Smooth muscle cell (in vitro differentiated cells): ENCODE measurements around the gene MGAT4A. TPM values are rescaled to one million over a fixed set of nuclear protein-coding genes. Genes with fewer than 3 reads are reported as not detected.

Experiments
- DNase-seq: peaks from one replicate; lab custom pipeline; 2025; ENCODE audit not compliant: unreplicated experiment; lab: John Stamatoyannopoulos, UW
- H2AFZ ChIP-seq: fragments of 200-600 bp; sonication (generic); 2 replicates; pipeline ENCODE4 v1.6.0; 2016; ENCODE audit warnings: antibody characterized with exemption, low read depth, mild to moderate bottlenecking
- H3F3A ChIP-seq: fragments of 200-600 bp; sonication (generic); 2 replicates; pipeline ENCODE4 v1.6.0; 2017; ENCODE audit warnings: antibody characterized with exemption, low read depth
- H3K27ac ChIP-seq: fragments of 200-600 bp; sonication (generic); 2 replicates; pipeline ENCODE4 v1.5.1; 2016; ENCODE audit warnings: low read depth, mild to moderate bottlenecking
- H3K27me3 ChIP-seq: fragments of 200-600 bp; sonication (generic); 2 replicates; pipeline ENCODE4 v1.6.1; 2016; ENCODE audit warnings: low read depth, mild to moderate bottlenecking
- H3K36me3 ChIP-seq: fragments of 200-600 bp; sonication (generic); 2 replicates; pipeline ENCODE4 v1.5.1; 2016; ENCODE audit warnings: low read depth
- H3K4me1 ChIP-seq: fragments of 200-600 bp; sonication (generic); 2 replicates; pipeline ENCODE4 v1.5.1; 2016; ENCODE audit warnings: low read depth
- H3K4me2 ChIP-seq: fragments of 200-600 bp; sonication (generic); 2 replicates; pipeline ENCODE4 v1.6.0; 2016; ENCODE audit warnings: mild to moderate bottlenecking
- H3K4me3 ChIP-seq: fragments of 200-600 bp; sonication (generic); 2 replicates; pipeline ENCODE4 v1.5.1; 2016; ENCODE audit warnings: mild to moderate bottlenecking
- H3K79me2 ChIP-seq: fragments of 200-600 bp; sonication (generic); 2 replicates; pipeline ENCODE4 v1.6.0; 2016; ENCODE audit warnings: low read depth, mild to moderate bottlenecking
- H3K9ac ChIP-seq: fragments of 200-600 bp; sonication (generic); 2 replicates; pipeline ENCODE4 v1.6.0; 2016; ENCODE audit warnings: low read depth
- H3K9me3 ChIP-seq: fragments of 200-600 bp; sonication (generic); replicated peaks from 2 replicates; pipeline ENCODE4 v1.5.1; 2016; ENCODE audit warnings: low read depth
- H4K20me1 ChIP-seq: fragments of 200-600 bp; sonication (generic); 2 replicates; pipeline ENCODE4 v1.6.0; 2016; ENCODE audit warnings: low read depth
- WGBS: methylation state at CpG from one replicate; pipeline ENCODE4 v1.1.7; 2016; ENCODE audit warnings: low lambda C conversion rate; 5-methylcytosine and 5-hydroxymethylcytosine counted together
- polyA plus RNA-seq: library from polyadenylated mRNA; unstranded; fragments of >200 nt; fragmentation: Nextera tagmentation; extraction: Ambion mirVana; gene quantifications from 2 replicates; pipeline ENCODE4 v1.2.1, GENCODE V29; 2016
- total RNA-seq: library from RNA; depleted of rRNA; stranded (reverse); fragments of >200 nt; gene quantifications from 2 replicates; pipeline ENCODE4 v1.2.3, GENCODE V29; 2014
- TF ChIP-seq, protein P1 (sequence below): fragments of 200-600 bp; sonication (generic); IDR thresholded peaks from 2 replicates; pipeline ENCODE4 v1.5.1; 2017; ENCODE audit warnings: borderline replicate concordance, mild to moderate bottlenecking, antibody characterized with exemption; ENCODE audit not compliant: insufficient read depth, poor library complexity, severe bottlenecking

Gene MGAT4A
- total and polyA plus RNA-seq, 2 experiments from 2014 or later: 1.4 to 8.9 TPM

DNA sequence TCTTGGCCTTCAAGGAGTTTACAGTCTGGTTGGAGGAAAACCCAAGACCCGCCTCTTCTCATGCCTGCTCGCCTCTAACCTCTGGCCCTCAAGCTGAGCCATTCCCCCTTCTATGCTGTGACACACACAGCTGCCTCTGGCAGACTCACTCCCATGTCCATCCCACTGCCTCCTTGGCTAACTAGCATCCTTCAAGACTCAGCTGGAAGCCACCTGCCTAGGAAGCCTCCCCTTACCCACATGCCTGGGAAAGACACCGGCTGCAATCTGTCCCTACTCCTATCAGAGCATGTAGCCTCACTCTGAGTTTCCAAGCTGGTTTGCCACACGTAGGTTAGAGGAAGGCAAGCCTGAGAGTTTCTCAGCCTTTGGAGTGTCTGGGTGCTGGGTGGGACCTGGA, 6.9 kb upstream of the MGAT4A start:
- DNase-seq: no peak
- H3K4me1 ChIP-seq: peaks cover 5% of the 10 kb centered on the region
- H3K27ac ChIP-seq: no peak overlapping the region
- H3F3A ChIP-seq: peaks cover 12% of the 10 kb centered on the region
- H2AFZ ChIP-seq: no peak overlapping the region
- no peak overlapping the region for H3K4me3 ChIP-seq
- WGBS: 95% methylated on average over 4 of the region's 4 CpGs
- TF ChIP-seq, protein P1, sequence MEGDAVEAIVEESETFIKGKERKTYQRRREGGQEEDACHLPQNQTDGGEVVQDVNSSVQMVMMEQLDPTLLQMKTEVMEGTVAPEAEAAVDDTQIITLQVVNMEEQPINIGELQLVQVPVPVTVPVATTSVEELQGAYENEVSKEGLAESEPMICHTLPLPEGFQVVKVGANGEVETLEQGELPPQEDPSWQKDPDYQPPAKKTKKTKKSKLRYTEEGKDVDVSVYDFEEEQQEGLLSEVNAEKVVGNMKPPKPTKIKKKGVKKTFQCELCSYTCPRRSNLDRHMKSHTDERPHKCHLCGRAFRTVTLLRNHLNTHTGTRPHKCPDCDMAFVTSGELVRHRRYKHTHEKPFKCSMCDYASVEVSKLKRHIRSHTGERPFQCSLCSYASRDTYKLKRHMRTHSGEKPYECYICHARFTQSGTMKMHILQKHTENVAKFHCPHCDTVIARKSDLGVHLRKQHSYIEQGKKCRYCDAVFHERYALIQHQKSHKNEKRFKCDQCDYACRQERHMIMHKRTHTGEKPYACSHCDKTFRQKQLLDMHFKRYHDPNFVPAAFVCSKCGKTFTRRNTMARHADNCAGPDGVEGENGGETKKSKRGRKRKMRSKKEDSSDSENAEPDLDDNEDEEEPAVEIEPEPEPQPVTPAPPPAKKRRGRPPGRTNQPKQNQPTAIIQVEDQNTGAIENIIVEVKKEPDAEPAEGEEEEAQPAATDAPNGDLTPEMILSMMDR: no peak
- H3K4me2 ChIP-seq: no peak overlapping the region
- H3K9ac ChIP-seq: no peak overlapping the region
- H3K36me3 ChIP-seq: no peaks in the 10 kb centered on the region
- H3K27me3 ChIP-seq: no peaks in the 10 kb centered on the region
- no peaks in the 10 kb centered on the region for H3K79me2 ChIP-seq
- H3K9me3 ChIP-seq: no peaks in the 10 kb centered on the region
- no peaks in the 10 kb centered on the region for H4K20me1 ChIP-seq

DNA sequence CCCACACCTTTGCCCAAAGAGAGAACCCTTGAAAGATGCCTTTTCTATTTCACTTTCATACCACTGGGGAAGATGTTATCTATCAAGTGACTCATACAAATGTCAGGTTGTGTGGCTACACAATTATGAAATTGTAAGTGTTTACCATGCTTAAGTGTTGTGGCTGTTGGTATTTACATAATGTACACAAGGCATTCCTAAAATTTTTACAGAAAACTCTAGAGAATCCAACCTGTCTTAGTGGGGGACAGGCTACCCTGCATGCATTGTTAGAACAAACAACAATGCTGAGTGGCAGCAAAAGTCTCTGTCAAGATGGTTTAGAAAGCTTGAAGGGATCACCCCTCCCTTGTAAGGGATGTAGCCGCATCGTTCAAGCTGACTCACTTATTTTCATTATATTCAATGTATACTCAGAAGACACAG, 5.5 kb upstream of the MGAT4A start:
- H3K9me3 ChIP-seq: no peaks in the 10 kb centered on the region
- H4K20me1 ChIP-seq: no peaks in the 10 kb centered on the region
- no peaks in the 10 kb centered on the region for H3K27me3 ChIP-seq
- no peak for DNase-seq
- H3K27ac ChIP-seq: no peak overlapping the region
- 36% methylated on average over 2 of the region's 2 CpGs for WGBS
- H3K4me3 ChIP-seq: no peak overlapping the region
- no peaks in the 10 kb centered on the region for H3K36me3 ChIP-seq
- peaks cover 5% of the 10 kb centered on the region for H3K4me1 ChIP-seq
- peaks cover 12% of the 10 kb centered on the region for H3F3A ChIP-seq
- H3K79me2 ChIP-seq: no peaks in the 10 kb centered on the region
- peak overlapping the region; percentile 52 for H3K4me2 ChIP-seq
- H2AFZ ChIP-seq: no peak overlapping the region
- TF ChIP-seq, protein P1: no peak
- H3K9ac ChIP-seq: no peak overlapping the region

DNA sequence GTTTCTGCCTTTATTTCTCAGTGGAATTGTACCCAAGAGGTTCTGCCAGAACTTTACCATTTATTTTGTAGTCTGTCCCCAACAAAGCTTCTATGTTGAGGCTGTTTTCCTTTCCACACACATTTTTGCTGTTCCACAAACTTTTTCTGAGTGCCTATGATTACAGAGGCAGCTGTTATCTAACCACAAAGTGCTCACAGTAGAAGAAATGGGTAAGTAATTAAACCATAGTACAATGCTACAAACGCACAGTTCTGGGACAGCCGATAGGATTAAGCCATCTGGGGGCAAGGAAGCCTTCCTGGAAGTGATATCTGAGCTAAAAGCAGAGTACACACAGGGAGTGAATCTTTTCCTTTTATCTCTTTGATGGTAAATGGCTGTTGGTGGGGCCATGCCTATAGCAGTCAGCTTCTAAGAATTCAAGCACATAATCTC, 3.9 kb upstream of the MGAT4A start:
- Histone ChIP-seq H2AFZ (no peak overlapping the region), H3K79me2 (no peaks in the 10 kb centered on the region), H3K4me2 (peak overlapping the region; percentile 67), H3K36me3 (no peaks in the 10 kb centered on the region), H4K20me1 (no peaks in the 10 kb centered on the region), H3F3A (peaks cover 12% of the 10 kb centered on the region), H3K4me1 (peaks cover 5% of the 10 kb centered on the region), H3K27me3 (no peaks in the 10 kb centered on the region), H3K4me3 (no peak overlapping the region), H3K9ac (no peak overlapping the region), H3K9me3 (no peaks in the 10 kb centered on the region), H3K27ac (peak overlapping the region; percentile 64)
- 0% methylated on average over 2 of the region's 2 CpGs for WGBS
- TF ChIP-seq, protein P1: no peak
- DNase-seq: no peak

DNA sequence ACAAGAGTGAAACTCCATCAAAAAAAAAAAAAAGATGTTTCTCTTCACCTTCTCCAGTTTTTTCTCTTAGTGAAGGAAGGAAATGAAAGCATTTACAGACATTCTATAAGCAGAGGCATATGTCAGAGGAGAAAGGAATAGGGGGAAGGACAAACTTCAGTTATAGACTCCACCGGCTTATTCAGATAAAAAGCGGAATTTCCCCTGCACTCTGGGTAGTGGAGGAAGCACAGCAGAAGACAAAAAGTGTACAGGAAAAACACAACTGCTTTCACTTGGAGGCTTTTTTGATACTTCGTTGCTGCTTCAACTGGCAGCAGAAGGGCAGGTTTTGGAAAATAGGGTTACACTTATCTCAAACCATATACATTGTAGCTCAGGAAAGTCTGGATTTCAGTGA, 3.2 kb upstream of the MGAT4A start:
- no peak overlapping the region for H3K9ac ChIP-seq
- peaks cover 12% of the 10 kb centered on the region for H3F3A ChIP-seq
- 40% methylated on average over 3 of the region's 3 CpGs for WGBS
- no peaks in the 10 kb centered on the region for H3K27me3 ChIP-seq
- no peak for DNase-seq
- TF ChIP-seq, protein P1: no peak
- H3K9me3 ChIP-seq: no peaks in the 10 kb centered on the region
- no peak overlapping the region for H2AFZ ChIP-seq
- H3K79me2 ChIP-seq: no peaks in the 10 kb centered on the region
- H3K27ac ChIP-seq: peak overlapping the region; percentile 64
- H3K4me1 ChIP-seq: peaks cover 5% of the 10 kb centered on the region
- no peaks in the 10 kb centered on the region for H3K36me3 ChIP-seq
- H4K20me1 ChIP-seq: no peaks in the 10 kb centered on the region
- H3K4me3 ChIP-seq: no peak overlapping the region
- H3K4me2 ChIP-seq: peak overlapping the region; percentile 67
